NT2/D1 (cell line): ENCODE data around the gene RGL4.

ENCODE experiments used
- YY1 ChIP-seq: IDR thresholded peaks from 2 replicates; pipeline ENCODE4 v1.6.1; 2011; ENCODE audit not compliant: insufficient read length, insufficient read depth
- ZNF274 ChIP-seq: IDR thresholded peaks from 2 replicates; pipeline ENCODE4 v1.6.1; 2011; ENCODE audit warnings: mild to moderate bottlenecking, low read depth, low read length

GRCh38 chr22:23673826-23674690 is 16.8 kb upstream of the RGL4 start:
- TF ChIP-seq ZNF274, result no peak
- TF ChIP-seq YY1, result no peak
